Cerebellar cortex (tissue), 1 donor: ENCODE measurements around the gene SDR9C7.
"Not testable (repeated sequence)": the region's sequence is repeated elsewhere in the genome, so short reads cannot be mapped to it uniquely, and the experiment has no call there.

Experiments
- DNase-seq: peaks from one replicate; pipeline ENCODE4 v3.0.0-alpha.2; 2015; ENCODE audit warnings: low spot score

The SDR9C7 gene

GRCh38 chr12:56933826-56934625 lies at the start of gene SDR9C7:
Gene SDR9C7 (minus strand): TSS chr12:56934408. CDS start chr12:56934261, 147 bp downstream.
- DNase-seq, result no peak

DNA sequence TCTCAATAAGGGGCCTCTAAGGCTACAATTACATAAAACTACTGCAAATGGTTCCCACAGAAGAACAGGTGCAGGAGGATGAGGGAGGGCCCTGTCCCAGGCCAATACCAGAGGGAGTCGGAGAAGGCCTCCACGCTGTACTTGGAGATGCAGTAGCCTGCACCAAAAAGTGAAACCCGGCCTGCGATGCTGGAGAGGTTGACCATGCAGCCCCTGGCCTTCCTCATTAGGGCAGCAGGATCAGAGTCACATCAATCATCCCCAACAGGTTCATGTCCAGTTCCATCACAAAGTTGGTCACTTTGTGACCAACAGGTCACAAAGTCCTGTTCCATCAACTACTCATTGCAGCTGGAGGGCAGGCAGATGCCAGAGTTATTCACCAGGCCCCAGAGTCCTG lies 49.2 kb upstream of the SDR9C7 start:
- DNase-seq, result no peak

- DNase-seq, result not testable (repeated sequence)
These were observed 48.5 kb upstream of the SDR9C7 start for GRCh38 chr12:56982578-56983236.

- DNase-seq, result no peak
These were observed 46.8 kb upstream of the SDR9C7 start for GRCh38 chr12:56980941-56981530.

GRCh38 chr12:56980268-56980667 lies 46.1 kb upstream of the SDR9C7 start:
- no peak for DNase-seq

- DNase-seq, result no peak
These were observed 45.4 kb upstream of the SDR9C7 start for GRCh38 chr12:56979628-56980027.

DNA sequence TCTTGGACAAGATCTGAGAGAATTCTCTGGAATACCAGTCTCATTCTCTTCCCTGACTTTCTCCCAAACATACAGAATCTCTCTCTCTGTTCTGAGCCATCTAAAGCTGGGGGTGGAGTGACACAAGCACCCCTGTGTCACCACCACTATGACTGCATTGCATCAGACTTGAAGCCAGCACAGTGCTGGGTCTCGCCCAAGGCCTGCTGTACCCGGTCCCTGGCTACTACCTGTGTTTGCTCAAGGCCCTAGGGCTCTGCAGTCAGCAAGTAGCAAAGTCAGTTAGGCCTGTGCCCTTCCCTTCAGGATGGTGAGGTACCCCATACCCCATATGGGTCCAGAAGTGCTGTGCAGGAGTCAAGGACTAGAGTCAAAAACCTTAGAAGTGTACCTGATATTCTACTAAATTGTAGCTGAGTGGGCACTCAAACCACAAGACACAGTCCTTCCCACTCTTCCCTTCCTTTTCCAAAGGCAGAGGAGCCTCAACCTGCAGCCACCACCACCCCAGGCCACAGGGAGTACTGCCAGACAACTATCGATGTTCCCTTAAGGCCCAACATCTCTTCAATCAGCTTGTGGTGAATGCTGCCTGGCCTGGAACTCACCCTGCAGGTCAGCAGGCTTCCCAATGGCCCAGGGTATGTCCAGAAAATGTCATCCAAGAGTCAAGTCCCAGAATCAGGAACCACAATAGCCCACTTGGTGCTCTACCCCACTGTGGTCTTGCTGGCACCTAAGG lies 44.4 kb upstream of the SDR9C7 start:
- DNase-seq, result no peak

DNA sequence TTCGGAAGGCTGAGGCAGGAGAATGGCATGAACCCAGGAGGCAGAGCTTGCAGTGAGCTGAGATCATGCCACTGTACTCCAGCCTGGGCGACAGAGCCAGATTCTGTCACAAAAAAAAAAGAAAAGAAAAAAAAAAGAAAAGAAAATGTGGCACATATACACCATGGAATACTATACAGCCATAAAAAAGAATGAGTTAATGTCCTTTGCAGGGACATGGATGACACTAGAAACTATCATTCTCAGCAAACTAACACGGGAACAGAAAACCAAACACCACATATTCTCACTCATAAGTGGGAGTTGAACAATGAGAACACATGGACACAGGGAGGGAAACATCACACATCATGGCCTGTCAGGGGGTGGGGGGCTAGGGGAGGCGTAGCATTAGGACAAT lies 43.2 kb upstream of the SDR9C7 start:
- DNase-seq, result not testable (repeated sequence)

DNA sequence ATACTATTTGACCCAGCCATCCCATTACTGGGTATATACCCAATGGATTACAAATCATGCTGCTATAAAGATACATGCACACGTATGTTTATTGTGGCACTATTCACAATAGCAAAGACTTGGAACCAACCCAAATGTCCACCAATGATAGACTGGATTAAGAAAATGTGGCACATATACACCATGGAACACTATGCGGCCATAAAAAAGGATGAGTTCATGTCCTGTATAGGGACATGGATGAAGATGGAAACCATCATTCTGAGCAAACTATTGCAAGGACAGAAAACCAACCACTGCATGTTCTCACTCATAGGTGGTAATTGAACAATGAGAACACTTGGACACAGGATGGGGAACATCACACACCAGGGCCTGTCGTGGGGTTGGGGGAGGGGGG lies 40.0 kb upstream of the SDR9C7 start:
- not testable (repeated sequence) for DNase-seq

DNA sequence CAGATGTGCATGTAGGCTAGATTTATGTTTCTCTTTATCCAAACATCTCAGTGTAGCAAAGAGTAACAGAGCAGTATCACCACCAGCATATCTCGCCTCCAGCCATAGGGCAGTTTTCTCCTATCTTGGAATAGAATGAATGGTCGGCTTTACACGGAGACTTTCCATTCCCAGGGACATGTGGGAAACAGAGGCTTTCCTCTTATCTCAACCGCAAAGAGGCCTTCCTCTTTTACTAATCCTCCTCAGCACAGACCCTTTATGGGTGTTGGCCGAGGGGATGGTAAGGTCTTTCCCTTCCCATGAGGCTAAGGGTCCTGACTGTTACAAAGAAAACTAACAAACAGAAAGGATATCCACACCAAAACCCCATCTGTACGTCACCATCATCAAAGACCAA lies 34.7 kb upstream of the SDR9C7 start:
- DNase-seq, result not testable (repeated sequence)

DNA sequence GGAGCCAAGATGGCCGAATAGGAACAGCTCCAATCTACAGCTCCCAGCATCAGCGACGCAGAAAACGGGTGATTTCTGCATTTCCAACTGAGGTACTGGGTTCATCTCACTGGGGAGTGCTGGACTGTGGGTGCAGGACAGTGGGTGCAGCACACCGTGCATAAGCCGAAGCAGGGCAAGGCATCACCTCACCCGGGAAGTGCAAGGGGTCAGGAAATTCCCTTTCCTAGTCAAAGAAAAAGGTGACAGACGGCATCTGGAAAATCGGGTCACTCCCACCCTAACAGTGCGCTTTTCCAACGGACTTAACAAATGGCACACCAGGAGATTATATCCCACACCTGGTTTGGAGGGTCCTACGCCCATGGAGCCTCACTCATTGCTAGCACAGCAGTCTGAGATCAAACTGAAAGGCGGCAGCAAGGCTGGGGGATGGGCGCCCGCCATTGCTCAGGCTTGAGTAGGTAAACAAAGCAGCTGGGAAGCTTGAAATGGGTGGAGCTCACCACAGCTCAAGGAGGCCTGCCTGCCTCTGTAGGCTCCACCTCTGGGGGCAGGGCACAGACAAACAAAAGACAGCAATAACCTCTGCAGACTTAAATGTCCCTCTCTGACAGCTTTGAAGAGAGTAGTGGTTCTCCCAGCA lies 31.9 kb upstream of the SDR9C7 start:
- not testable (repeated sequence) for DNase-seq

- DNase-seq, result not testable (repeated sequence)
These were observed 30.9 kb upstream of the SDR9C7 start for GRCh38 chr12:56965124-56965523.

- not testable (repeated sequence) for DNase-seq
These were observed 29.3 kb upstream of the SDR9C7 start for GRCh38 chr12:56963557-56963956.

DNA sequence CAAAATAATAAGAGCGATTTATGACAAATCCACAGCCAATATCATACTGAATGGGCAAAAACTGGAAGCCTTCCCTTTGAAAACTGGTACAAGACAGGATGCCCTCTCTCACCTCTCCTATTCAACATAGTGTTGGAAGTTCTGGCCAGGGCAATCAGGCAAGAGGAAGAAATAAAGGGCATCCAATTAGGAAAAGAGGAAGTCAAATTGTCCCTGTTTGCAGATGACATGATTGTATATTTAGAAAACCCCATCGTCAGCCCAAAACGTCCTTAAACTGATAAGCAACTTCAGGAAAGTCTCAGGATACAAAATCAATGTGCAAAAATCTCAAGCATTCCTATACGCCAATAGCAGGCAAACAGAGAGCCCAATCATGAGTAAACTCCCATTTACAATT lies 28.0 kb upstream of the SDR9C7 start:
- not testable (repeated sequence) for DNase-seq

DNA sequence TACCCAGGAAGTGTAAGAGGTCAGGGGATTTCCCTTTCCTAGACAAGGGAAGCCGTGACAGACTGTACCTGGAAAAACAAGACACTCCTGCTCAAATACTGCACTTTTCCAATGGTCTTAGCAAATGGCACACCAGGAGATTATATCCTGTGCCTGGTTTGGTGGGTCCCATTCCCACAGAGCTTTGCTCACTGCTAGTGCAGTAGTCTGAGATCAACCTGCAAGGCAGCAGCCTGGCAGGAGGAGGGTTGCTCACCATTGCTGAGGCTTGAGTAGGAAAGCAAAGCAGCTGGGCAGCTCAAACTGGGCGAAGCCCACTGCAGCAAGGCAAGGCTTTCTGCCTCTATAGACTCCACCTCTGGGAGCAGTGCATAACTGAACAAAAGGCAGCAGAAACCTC lies 24.2 kb upstream of the SDR9C7 start:
- no peak for DNase-seq

GRCh38 chr12:56957229-56958052 lies 23.2 kb upstream of the SDR9C7 start, which contains the start of gene RDH16:
Gene RDH16 (minus strand): TSS chr12:56957608. CDS start chr12:56957462, 146 bp downstream.
- DNase-seq, result no peak

DNA sequence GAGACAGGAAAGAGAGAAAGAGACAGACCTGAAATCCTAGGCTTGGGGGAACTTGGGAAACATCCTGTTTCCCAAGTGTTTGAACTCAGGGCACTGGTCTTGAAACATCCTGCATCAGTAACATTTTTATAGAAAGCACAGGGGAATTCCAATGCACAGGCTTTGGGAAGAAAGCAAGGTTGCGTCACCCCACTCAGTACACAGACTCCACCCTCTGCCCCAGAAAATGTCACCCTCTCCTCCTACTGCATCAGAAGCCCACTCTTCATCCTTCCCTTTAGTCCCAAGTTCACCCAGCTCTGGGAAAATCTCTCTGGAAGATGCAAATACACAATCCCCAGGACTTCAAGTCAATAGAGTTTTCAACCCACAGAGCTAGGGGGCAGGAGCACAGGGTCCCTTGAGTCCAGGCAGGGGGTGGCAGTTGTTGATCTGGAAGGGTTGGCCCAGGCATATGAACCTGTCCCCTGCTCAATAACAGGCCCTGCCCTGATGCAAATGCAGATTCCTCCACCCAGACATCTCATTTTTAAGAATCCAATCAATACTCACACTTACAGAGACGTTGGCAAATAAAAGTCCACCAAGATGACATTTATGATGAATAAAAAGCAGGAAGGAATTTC lies 21.5 kb upstream of the SDR9C7 start:
- DNase-seq, result no peak

DNA sequence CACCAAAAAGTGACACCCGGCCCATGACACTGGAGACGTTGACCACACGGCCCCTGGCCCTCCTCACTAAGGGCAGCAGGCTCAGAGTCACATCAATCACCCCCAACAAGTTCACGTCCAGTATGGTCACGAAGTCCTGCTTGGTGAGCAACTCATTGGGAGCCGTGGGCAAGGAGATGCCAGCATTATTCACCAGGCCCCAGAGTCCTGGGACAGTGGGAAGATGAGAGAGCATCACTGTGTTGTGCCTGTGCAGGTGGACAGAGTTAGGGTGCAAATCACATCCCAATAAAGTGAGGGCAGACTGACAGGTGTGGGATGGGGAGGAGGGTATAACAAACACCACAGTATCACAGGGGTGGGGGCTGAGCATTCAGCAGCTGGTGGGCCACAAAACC lies 20.7 kb upstream of the SDR9C7 start:
- DNase-seq, result no peak

DNA sequence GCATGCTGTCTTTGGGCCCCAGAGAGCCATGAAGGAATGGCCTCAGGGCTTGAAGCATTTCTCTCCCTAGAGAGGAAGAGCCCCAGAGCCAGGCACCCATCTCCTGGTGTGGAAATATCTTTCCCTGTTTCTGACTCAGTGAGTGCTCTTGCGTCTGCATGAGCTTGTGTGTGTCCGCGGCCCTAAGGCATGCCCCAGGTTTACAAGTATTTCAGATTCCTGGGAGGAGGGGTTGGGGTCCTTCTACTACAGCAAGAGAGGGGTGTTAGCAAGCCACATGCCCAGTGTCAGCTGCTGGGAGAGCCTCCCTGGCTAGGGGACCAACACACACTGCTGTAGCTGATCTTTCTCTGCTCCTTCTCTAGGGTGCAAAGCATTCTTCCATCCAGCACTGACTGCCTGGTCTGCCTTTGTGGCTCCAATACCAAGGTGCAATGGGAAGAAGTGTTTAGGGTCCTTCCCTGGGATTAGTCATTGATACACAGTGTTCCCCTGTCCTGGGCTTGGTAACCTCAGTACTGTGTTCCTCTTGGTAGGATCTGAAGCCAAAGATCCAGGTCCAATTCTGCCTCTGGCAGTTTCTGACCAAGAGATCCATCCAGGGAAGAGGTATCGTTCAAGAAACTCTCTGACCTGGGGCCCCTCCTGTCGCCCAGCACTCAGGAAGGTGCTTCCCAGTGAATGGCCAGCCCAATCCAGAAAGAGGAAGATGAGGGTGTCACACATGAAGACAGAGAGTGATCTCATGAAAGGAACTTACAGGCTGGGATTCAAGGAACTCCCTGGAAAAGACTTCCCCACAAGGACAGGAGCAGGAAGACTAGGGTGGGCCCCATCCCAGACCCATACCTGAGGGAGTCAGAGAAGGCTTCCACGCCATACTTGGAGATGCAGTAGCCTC lies 20.1 kb upstream of the SDR9C7 start:
- DNase-seq, result no peak
